ENCODE results near the gene CLDN10. TPM values are rescaled to one million over a fixed set of nuclear protein-coding genes. Genes with fewer than 3 reads are reported as not detected.

Gene CLDN10
- total and polyA plus RNA-seq, 4 experiments from 2014 or later = not detected

- intact Hi-C loops (cut with micrococcal nuclease) = no loop called here
These were observed 48.7 kb downstream of the CLDN10 start for GRCh38 chr13:95601216-95601615.

DNA sequence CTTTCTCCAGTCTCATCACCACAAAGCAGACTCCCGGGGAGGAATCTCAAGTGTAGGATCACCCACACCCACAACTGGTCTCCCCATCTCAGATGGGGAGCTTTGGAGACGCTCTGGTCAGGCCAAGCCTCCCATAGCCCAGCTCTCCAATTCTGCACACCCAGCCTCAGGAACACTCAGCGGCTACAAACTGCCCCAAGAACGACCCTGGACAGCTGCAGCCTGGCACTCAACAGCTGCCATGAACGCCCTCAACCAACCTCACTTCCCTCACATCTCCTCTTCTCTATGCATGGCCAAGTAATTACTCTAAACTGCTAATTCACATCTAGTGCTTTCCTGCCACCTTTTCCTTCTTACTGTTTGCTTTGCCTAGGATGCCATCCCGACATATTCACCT is 49.4 kb downstream of the CLDN10 start:
- Histone ChIP-seq H3K4me3 (ENCODE audit: low read length in 2 of 2) (no peak overlapping the region), H3K27me3 (ENCODE audit: insufficient read depth, low read length) (no peaks in the 10 kb centered on the region), H3K9me3 (ENCODE audit: control insufficient read depth in 1 of 2, low read length in 2 of 2) (no peaks in the 10 kb centered on the region), H3K4me1 (ENCODE audit: insufficient read depth, low read length) (no peaks in the 10 kb centered on the region), H3K36me3 (ENCODE audit: insufficient read depth, low read length) (no peaks in the 10 kb centered on the region), H3K27ac (ENCODE audit: low read depth, low read length) (no peak overlapping the region)
- intact Hi-C loops (cut with micrococcal nuclease) = no loop called here
- H3K36me3 Mint-ChIP-seq = no peaks in the 10 kb centered on the region
- no peak for DNase-seq
- no peak overlapping the region for H3K4me3 Mint-ChIP-seq
- H3K27ac Mint-ChIP-seq = no peak overlapping the region
- H3K4me1 Mint-ChIP-seq = no peaks in the 10 kb centered on the region
- H3K9me3 Mint-ChIP-seq = no peaks in the 10 kb centered on the region
- ChIA-PET POLR2A (ENCODE audit: partially characterized antibody) (no interaction called here), CTCF (ENCODE audit: partially characterized antibody) (no interaction called here)
- H3K27me3 Mint-ChIP-seq = peaks cover 7 to 15% of the 10 kb centered on the region in 2 donors

More at GRCh38 chr13:95601216-95601615, 48.7 kb downstream of the CLDN10 start:
- ChIA-PET POLR2A (ENCODE audit: partially characterized antibody) (no interaction called here), CTCF (ENCODE audit: partially characterized antibody) (no interaction called here)
- peaks cover 7 to 17% of the 10 kb centered on the region in 2 donors for H3K27me3 Mint-ChIP-seq
- Histone ChIP-seq H3K36me3 (ENCODE audit: insufficient read depth, low read length) (no peaks in the 10 kb centered on the region), H3K27ac (ENCODE audit: low read depth, low read length) (no peak overlapping the region), H3K4me1 (ENCODE audit: insufficient read depth, low read length) (no peaks in the 10 kb centered on the region), H3K27me3 (ENCODE audit: insufficient read depth, low read length) (no peaks in the 10 kb centered on the region), H3K9me3 (ENCODE audit: control insufficient read depth in 1 of 2, low read length in 2 of 2) (no peaks in the 10 kb centered on the region), H3K4me3 (ENCODE audit: low read length in 2 of 2) (no peak overlapping the region)
- no peak for DNase-seq
- H3K27ac Mint-ChIP-seq = no peak overlapping the region
- H3K4me1 Mint-ChIP-seq = no peaks in the 10 kb centered on the region
- H3K4me3 Mint-ChIP-seq = no peak overlapping the region
- H3K36me3 Mint-ChIP-seq = no peaks in the 10 kb centered on the region
- H3K9me3 Mint-ChIP-seq = no peaks in the 10 kb centered on the region

- Mint-ChIP-seq H3K36me3 (no peaks in the 10 kb centered on the region), H3K4me1 (no peaks in the 10 kb centered on the region), H3K4me3 (no peak overlapping the region), H3K9me3 (no peaks in the 10 kb centered on the region), H3K27ac (no peak overlapping the region), H3K27me3 (peaks cover 9 to 15% of the 10 kb centered on the region in 2 donors)
- no peaks in the 10 kb centered on the region for H3K27me3 ChIP-seq (ENCODE audit: insufficient read depth, low read length)
- no peak for DNase-seq
- CTCF ChIA-PET (ENCODE audit: partially characterized antibody) = interaction anchor here (0.9 kb wide), 1 partner anchor 230 kb away, joined by 4 read pairs; no protein-coding TSS in a partner anchor
- H3K27ac ChIP-seq (ENCODE audit: low read depth, low read length) = no peak overlapping the region
- H3K36me3 ChIP-seq (ENCODE audit: insufficient read depth, low read length) = no peaks in the 10 kb centered on the region
- H3K9me3 ChIP-seq (ENCODE audit: control insufficient read depth in 1 of 2, low read length in 2 of 2) = no peaks in the 10 kb centered on the region
- H3K4me1 ChIP-seq (ENCODE audit: insufficient read depth, low read length) = no peaks in the 10 kb centered on the region
- POLR2A ChIA-PET (ENCODE audit: partially characterized antibody) = no interaction called here
- H3K4me3 ChIP-seq (ENCODE audit: low read length in 2 of 2) = no peak overlapping the region
- intact Hi-C loops (cut with micrococcal nuclease) = no loop called here
These were observed 51.5 kb downstream of the CLDN10 start for GRCh38 chr13:95603887-95604555.

DNA sequence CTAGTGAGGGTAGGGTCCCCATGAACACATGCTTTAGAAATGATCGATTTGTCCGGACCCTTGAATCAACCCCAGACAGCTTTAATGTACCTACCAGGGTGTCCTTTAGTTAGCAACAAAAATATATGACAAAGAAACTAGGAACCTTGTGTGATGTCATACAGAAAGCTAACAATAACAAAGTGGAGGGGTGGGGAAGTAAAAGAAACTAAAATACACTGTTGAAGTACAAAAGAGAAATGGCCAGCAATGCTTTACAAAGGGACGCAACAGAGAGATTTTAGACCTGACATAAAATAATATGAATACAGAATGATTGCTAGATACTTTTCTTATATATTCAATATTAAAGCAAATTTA is 52.0 kb downstream of the CLDN10 start:
- Histone ChIP-seq H3K36me3 (ENCODE audit: insufficient read depth, low read length) (no peaks in the 10 kb centered on the region), H3K4me3 (ENCODE audit: low read length in 2 of 2) (no peak overlapping the region), H3K27me3 (ENCODE audit: insufficient read depth, low read length) (no peaks in the 10 kb centered on the region), H3K9me3 (ENCODE audit: control insufficient read depth in 1 of 2, low read length in 2 of 2) (no peaks in the 10 kb centered on the region), H3K27ac (ENCODE audit: low read depth, low read length) (no peak overlapping the region), H3K4me1 (ENCODE audit: insufficient read depth, low read length) (no peaks in the 10 kb centered on the region)
- intact Hi-C loops (cut with micrococcal nuclease) = no loop called here
- no peaks in the 10 kb centered on the region for H3K9me3 Mint-ChIP-seq
- no peak for DNase-seq
- no peaks in the 10 kb centered on the region for H3K4me1 Mint-ChIP-seq
- no peak overlapping the region for H3K27ac Mint-ChIP-seq
- H3K27me3 Mint-ChIP-seq = peaks cover 7 to 15% of the 10 kb centered on the region in 2 donors
- ChIA-PET POLR2A (ENCODE audit: partially characterized antibody) (no interaction called here), CTCF (ENCODE audit: partially characterized antibody) (interaction anchor here (0.9 kb wide), 1 partner anchor 230 kb away, joined by 4 read pairs; no protein-coding TSS in a partner anchor)
- no peaks in the 10 kb centered on the region for H3K36me3 Mint-ChIP-seq
- no peak overlapping the region for H3K4me3 Mint-ChIP-seq

DNA sequence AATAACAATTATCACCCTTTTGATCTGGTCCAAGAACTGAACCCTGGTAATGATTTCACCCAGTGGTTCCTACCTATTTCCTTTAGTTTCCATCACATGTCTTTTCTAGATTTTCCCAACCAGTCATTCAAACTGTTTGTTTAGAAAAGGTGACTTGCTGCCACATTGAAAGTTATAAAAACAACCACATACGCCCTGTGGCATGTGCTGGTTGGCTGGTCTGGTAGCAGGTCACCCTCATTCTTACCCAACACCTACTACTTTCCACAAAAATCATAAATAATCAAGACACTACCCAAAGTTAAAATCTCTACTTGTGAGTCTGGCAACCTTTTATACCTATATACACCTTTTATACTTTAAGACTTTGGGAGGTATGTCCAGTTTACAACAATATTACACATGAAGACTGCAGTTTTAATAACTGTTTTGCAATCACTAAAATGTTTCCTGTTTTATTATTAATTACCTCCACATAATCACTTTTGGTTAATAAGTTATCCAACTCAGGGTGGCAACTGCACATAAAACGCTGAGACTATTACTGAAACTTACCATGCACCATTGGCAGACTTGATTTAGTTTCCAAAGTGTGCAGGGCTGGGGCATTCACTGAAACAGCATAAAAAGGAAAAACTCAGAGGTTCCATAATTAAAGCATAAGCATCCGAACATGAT is 53.1 kb downstream of the CLDN10 start:
- Histone ChIP-seq H3K27ac (ENCODE audit: low read depth, low read length) (no peak overlapping the region), H3K4me1 (ENCODE audit: insufficient read depth, low read length) (no peaks in the 10 kb centered on the region), H3K36me3 (ENCODE audit: insufficient read depth, low read length) (no peaks in the 10 kb centered on the region), H3K27me3 (ENCODE audit: insufficient read depth, low read length) (no peaks in the 10 kb centered on the region), H3K4me3 (ENCODE audit: low read length in 2 of 2) (no peak overlapping the region), H3K9me3 (ENCODE audit: control insufficient read depth in 1 of 2, low read length in 2 of 2) (no peaks in the 10 kb centered on the region)
- Mint-ChIP-seq H3K27ac (no peak overlapping the region), H3K27me3 (peaks cover 7 to 15% of the 10 kb centered on the region in 2 donors), H3K36me3 (no peaks in the 10 kb centered on the region), H3K4me1 (no peaks in the 10 kb centered on the region), H3K4me3 (no peak overlapping the region), H3K9me3 (no peaks in the 10 kb centered on the region)
- ChIA-PET CTCF (ENCODE audit: partially characterized antibody) (no interaction called here), POLR2A (ENCODE audit: partially characterized antibody) (no interaction called here)
- intact Hi-C loops (cut with micrococcal nuclease) = no loop called here
- DNase-seq = no peak

DNA sequence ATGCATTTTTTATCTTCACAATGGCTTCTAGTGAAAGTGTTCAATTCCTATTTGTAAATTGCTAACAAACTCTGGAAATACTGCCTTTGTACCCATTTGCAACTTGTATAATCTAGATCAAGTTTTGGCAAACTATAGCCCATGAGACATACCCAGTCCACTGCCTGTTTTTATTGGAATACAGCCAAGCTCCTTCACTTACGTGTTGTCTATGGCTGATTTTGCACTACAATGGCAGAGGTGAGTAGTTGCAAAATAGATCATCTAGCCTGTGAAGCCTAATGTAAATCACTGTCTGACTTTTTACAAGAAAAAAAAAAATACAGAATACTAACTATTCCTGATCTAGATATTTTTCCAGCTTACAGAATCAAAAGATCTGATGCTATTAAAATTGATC is 54.8 kb downstream of the CLDN10 start:
- DNase-seq = no peak
- H3K9me3 Mint-ChIP-seq = no peaks in the 10 kb centered on the region

GRCh38 chr13:95608640-95609323 is 56.3 kb downstream of the CLDN10 start:
- intact Hi-C loops (cut with micrococcal nuclease) = no loop called here
- Histone ChIP-seq H3K27ac (ENCODE audit: low read depth, low read length) (no peak overlapping the region), H3K4me3 (ENCODE audit: low read length in 2 of 2) (no peak overlapping the region), H3K9me3 (ENCODE audit: control insufficient read depth in 1 of 2, low read length in 2 of 2) (no peaks in the 10 kb centered on the region), H3K4me1 (ENCODE audit: insufficient read depth, low read length) (no peaks in the 10 kb centered on the region), H3K36me3 (ENCODE audit: insufficient read depth, low read length) (no peaks in the 10 kb centered on the region), H3K27me3 (ENCODE audit: insufficient read depth, low read length) (no peaks in the 10 kb centered on the region)
- no peak for DNase-seq
- Mint-ChIP-seq H3K9me3 (peaks cover 0 to 2% (median 0%) of the 10 kb centered on the region in 8 donors), H3K27me3 (peaks cover 3 to 8% of the 10 kb centered on the region in 2 donors), H3K36me3 (no peaks in the 10 kb centered on the region), H3K27ac (no peak overlapping the region), H3K4me1 (no peaks in the 10 kb centered on the region), H3K4me3 (no peak overlapping the region)
- ChIA-PET POLR2A (ENCODE audit: partially characterized antibody) (no interaction called here), CTCF (ENCODE audit: partially characterized antibody) (interaction anchor here (1.3 to 2.2 kb wide), 2 partner anchors 15 to 225 kb away, joined by 5 to 6 read pairs; no protein-coding TSS in a partner anchor)

More for the DNA sequence above, 54.8 kb downstream of the CLDN10 start:
- Histone ChIP-seq H3K36me3 (ENCODE audit: insufficient read depth, low read length) (no peaks in the 10 kb centered on the region), H3K27ac (ENCODE audit: low read depth, low read length) (no peak overlapping the region), H3K4me1 (ENCODE audit: insufficient read depth, low read length) (no peaks in the 10 kb centered on the region), H3K9me3 (ENCODE audit: control insufficient read depth in 1 of 2, low read length in 2 of 2) (no peaks in the 10 kb centered on the region), H3K4me3 (ENCODE audit: low read length in 2 of 2) (no peak overlapping the region), H3K27me3 (ENCODE audit: insufficient read depth, low read length) (no peaks in the 10 kb centered on the region)
- Mint-ChIP-seq H3K27me3 (peaks cover 3 to 9% of the 10 kb centered on the region in 2 donors), H3K36me3 (no peaks in the 10 kb centered on the region), H3K4me3 (no peak overlapping the region), H3K27ac (no peak overlapping the region), H3K4me1 (no peaks in the 10 kb centered on the region)
- CTCF ChIA-PET (ENCODE audit: partially characterized antibody) = no interaction called here
- intact Hi-C loops (cut with micrococcal nuclease) = no loop called here
- POLR2A ChIA-PET (ENCODE audit: partially characterized antibody) = no interaction called here
